ENCODE data around the gene SEMA3F. TPM values are rescaled to one million over a fixed set of nuclear protein-coding genes. Genes with fewer than 3 reads are reported as not detected.
A peak's percentile ranks its signal among the peaks of the same experiment; 100 is the strongest.

SEMA3F gene
- 10 to 100 TPM; 27.8 to 48.0 TPM for total RNA-seq
- long read RNA-seq, donor 1, partial matches to known transcripts = 2 of 7 reads
- long read RNA-seq, donor 1, other reads (novel, unspliced or antisense) = 5 of 7 reads
- long read RNA-seq, donor 2 = 0 reads

DNA sequence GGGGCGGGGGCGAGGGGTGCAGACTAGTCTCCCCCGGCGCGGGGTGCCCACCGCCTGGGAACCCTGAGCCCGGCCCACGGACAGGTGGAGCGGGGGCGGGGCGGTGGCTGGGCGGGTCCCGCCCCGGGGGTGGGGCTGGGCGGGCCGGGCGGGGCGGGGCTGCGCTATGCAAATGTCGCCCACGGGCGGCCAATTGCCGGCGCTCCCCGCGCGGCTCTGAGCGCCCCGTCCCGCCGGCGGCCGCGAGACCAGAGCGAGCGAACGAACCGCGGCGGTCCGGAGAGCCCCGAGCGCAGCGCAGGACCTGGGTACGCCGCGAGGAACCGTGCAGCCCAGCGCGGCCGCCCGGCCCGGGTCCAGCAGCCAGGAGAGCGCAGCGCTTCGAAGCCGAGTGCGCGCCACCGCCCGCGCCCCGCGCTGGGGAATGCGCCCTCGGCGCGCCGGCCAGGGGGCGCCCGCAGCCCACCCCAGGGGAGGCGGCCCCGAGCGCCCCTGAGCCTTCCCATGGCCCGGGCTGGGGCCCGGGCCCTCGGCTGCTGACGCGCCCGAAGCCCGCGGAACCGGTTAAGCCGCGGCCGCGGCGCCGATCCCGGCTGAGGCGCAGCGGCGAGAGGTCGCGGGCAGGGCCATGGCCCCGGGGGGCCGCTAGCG is at the start of gene SEMA3F:
Gene SEMA3F, plus strand, starts transcription at position 485 of the 651 bp plus-strand sequence. CDS start 4,299 bp downstream, outside the sequence.
- intact Hi-C loops (cut with DNase I) = no loop called here
- no peak for DNase-seq (ENCODE audit: low spot score)

DNA sequence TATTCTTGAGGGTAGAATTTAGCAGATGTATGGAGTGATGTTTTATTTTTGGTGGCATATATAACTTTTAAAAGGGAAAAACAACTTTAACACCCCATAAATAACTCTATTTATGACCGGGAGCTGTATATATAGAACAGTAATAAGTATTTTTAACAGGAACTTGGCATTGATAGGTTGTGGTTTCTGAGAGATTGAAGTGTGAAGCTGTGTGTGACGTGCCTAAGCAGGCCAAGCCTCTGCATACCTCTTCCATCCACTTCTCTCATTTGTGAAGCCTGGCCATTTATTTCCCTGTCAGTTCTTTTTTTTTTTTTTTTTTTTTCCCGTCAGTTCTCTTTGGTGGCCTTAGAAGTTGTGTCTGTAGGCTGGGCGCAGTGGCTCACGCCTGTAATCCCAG is 43.4 kb upstream of the SEMA3F start:
- intact Hi-C loops (cut with DNase I) = no loop called here
- no peak for DNase-seq (ENCODE audit: low spot score)

DNA sequence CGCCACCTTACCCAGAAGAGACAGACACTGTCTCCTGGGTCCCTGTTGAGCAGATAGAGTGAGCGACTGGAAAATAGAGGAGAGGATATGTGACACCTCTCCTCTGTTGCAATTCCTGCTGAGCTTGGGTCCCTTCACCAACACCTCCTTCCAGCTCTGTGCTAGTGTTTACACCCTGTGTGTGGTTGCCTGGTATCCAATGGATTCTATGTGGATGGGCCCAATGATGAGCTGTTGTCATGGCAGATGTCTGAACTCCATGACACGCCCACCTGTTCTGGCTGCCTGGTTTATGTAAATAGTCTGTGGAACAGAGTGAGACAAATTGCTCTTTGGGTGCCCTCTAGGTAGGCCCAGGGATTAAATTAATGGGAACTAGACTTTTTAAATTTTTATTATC is 42.7 kb upstream of the SEMA3F start:
- no peak for DNase-seq (ENCODE audit: low spot score)

DNA sequence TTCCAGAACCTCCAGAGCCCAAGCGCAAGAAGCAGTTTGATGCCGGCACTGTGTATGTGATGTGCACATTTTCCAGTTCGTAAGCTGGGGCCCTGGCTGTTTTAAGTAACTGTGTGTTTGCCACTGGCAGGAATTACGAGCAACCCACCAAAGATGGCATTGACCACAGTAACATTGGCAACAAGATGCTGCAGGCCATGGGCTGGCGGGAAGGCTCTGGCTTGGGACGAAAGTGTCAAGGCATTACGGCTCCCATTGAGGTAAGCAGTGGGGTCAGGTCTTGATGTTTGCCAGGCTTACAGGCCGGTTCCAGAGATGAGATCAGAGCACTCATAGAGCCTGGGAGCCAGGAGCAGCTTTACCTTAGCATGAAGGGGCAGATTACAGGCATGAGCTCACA is 38.0 kb upstream of the SEMA3F start:
- intact Hi-C loops (cut with DNase I) = no loop called here
- peak; percentile 49 for DNase-seq (ENCODE audit: low spot score)

More for the DNA sequence above, 42.7 kb upstream of the SEMA3F start:
- intact Hi-C loops (cut with DNase I) = no loop called here

DNA sequence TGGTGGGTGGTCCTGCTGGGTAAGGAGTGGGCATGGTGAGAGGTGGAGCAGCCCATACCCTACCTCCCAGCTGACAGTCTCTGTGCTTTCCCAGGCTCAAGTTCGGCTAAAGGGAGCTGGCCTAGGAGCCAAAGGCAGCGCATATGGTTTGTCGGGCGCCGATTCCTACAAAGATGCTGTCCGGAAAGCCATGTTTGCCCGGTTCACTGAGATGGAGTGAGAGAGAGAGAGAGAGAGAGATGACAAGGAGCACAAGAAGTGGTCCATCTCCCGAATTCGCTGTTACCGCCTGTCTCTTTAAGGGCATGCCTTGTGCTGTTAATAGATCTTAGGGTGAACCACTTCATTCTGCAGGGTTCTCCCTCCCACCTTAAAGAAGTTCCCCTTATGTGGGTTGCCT is 36.9 kb upstream of the SEMA3F start:
- intact Hi-C loops (cut with DNase I) = no loop called here
- DNase-seq (ENCODE audit: low spot score) = peak; percentile 45

DNA sequence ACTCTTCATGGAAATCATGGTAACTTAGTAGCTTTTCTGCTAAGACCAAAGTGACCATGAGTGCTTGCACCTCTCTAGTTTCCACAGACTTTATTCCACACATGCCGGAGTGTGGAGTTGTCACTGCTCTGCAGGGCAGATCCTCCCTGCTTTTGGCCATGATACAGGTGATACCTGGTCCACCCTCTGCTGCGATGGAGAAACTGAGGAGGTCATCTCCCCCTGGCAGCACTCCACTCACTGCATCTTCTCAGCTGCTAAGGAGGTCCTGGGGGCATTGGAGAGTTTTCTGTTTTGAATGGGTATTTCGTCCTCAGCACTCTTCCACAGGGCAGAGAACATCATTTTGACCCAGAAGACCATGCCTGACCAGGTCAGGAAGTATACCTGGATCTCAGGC is 35.3 kb upstream of the SEMA3F start:
- DNase-seq (ENCODE audit: low spot score) = peak; percentile 63
- intact Hi-C loops (cut with DNase I) = no loop called here

DNA sequence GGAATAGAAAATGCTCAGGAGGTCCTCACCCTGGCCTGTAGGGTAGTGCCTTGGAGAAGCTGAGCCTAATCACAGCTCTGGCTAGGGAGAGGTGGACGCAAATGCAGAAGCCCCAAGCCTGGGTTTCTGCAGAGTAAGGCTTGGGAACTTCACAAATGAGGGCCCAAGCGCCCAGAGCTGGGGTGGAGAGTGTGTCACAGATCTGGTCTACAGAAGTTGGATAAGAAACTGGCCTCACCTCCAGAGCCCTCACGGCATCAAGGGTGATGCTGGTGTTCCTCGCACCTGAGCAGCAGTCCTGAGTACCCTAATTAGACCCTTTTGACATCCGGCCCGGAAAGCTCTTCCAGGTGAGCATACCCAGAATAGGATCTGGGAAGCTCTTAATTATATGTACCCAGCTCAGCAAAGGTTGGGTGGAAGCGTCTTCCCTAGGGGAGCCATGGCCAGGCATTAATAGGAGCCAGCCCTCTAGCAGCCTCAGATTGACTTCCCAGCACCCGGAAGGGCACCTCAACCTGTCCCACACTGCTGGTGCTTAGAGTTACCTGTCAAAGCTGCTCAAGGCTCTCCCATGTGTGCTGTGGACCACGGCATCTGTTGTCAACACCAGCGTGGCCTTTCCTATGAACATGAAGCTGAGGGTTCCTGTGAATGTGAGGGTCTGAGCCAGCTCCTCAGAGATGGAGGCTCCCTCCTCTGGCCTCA is 34.6 kb upstream of the SEMA3F start:
- intact Hi-C loops (cut with DNase I) = loop anchor here in 1 of 2 donors (1.0 kb wide), 1 partner anchor 69 kb away; no protein-coding TSS in a partner anchor
- DNase-seq (ENCODE audit: low spot score) = peak; percentile 69

DNA sequence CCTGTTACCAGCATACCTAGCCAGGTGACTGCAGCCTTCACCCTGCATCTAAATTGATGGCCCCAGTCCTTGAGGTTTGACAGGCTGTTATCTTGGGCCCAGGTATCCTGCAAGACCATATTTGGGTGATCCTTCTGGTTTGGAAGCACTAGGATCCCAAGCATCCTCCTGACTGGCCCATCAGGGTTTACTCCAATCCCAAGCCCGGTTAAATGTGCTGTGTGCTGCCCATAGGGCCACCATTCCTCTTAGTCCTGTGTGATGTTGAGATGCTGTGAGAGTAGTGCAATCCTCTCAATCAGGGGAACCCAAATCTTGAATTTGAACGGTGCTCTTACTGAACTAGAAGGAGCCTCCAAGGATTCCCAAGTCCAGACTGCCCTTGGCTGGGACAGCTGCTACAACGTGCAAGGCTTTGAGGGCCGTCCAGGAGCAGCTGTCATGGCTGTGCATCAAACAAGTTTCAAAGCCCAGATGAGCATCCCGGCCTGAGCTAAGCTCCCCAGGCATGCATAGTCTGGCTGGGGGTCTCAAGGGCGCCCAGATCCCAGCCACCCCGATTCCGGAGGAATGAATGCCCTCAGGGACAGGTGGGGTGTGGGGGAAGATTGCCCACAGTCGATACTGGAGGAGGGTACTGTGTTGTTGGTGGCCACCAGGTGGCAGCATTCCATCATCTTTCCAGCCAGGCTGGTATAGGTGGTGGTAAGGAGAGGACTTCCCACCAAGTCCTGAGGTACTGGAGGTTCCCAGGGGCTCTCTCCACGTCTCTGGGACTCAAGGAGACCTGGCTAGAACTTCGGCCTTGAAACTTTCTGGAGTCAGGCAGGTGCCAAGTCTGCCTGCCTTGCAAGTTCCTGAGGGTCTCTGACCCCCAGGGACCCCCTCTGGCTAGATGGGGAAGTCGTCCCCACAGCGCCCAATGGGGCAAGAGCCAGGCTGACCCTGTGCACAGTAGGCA is 33.8 kb upstream of the SEMA3F start:
- peak; percentile 91 for DNase-seq (ENCODE audit: low spot score)
- intact Hi-C loops (cut with DNase I) = loop anchor here (1.0 to 2.0 kb wide), 2 partner anchors 67 to 68 kb away; no protein-coding TSS in a partner anchor

DNA sequence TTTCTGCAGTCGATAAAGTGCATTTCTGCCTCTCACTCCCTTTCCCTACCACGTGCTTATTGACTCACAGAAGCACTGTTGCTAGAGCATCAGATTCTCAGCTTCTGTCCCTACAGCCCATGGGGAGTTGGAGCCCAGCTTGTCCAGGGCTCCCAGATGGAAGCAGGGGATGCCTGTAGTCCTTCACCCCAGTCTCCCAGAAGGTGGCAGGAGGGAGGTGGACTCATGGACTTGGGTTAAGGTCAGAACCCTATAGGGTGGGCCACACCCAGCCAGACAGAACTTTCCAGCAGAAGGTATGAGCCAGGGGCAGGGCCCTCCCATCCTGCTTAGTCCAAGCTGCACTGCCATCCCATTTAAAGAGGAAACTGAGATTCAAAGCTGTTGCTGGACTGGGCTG is 33.1 kb upstream of the SEMA3F start:
- intact Hi-C loops (cut with DNase I) = loop anchor here in 1 of 2 donors (2.0 kb wide), 1 partner anchor 67 kb away; no protein-coding TSS in a partner anchor
- peak; percentile 71 for DNase-seq (ENCODE audit: low spot score)

DNA sequence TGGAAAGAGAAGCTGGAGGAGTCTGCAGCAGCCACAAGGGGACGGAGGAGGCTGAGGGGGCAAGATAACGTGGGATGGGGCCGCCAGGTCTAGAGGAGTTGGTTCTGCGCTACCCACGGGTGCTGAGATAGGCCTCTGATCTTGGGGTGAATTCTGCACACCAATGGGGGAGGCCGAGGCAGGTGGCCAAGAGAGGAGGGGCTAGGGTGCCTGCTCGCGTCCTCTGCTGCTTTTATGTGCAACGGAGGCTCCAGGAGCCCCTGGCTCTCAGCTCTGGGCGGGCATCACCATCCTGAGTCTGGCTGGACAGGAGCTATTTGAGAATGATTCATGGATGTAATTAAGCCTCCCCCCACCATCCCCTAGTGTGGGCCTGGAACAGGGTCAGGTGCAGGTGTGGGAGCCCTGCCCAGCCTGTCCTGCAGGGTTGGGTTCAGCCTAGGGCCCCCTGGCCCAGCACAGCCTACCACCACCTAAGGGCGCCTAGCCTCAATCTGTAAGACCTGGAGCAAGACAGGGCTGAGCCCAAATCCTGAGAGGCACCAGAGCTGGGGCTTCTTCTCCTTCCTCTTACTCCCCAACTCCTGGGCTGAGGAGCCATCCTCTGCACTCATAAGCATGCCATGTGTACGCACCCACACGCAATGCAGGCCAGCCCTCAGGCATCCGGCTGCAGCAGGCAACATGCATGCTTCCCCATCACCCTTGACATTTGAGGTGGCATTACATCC is 32.3 kb upstream of the SEMA3F start:
- intact Hi-C loops (cut with DNase I) = loop anchor here in 1 of 2 donors (2.0 kb wide), 1 partner anchor 66 kb away; no protein-coding TSS in a partner anchor
- peak; percentile 77 for DNase-seq (ENCODE audit: low spot score)

DNA sequence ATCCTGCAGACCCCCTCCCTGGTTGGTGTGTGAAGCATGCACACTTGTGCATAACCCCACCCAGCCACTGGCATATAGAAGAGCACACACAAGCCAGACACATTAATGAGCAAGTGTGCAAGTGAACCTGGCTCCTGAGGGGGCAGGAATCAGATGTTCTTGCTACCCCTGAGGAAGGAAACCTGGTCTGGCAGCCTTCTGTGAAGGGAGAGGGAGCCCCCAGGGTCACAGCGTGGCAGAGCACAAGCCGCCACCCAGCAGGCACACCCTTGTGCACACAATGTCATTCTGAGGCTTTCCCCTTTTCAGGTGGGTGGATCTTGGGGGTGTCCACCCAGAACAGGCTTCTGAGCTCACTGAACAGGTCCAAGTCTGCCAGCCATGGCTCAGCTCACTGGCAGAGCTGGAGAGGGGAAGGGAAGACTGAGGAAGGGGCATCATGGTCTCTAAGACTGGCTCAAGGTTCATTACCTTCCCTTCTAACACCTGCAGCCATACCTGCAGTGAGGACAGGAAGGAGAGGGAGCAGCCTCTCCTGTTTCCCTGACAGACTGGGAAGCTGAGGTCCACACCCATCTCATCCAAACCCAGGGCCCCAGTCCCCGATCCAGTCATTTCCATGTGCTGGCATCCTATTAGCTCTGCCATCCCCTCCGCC is 31.6 kb upstream of the SEMA3F start:
- intact Hi-C loops (cut with DNase I) = loop anchor here in 1 of 2 donors (2.0 kb wide), 1 partner anchor 65 kb away; no protein-coding TSS in a partner anchor
- peak; percentile 62 for DNase-seq (ENCODE audit: low spot score)

DNA sequence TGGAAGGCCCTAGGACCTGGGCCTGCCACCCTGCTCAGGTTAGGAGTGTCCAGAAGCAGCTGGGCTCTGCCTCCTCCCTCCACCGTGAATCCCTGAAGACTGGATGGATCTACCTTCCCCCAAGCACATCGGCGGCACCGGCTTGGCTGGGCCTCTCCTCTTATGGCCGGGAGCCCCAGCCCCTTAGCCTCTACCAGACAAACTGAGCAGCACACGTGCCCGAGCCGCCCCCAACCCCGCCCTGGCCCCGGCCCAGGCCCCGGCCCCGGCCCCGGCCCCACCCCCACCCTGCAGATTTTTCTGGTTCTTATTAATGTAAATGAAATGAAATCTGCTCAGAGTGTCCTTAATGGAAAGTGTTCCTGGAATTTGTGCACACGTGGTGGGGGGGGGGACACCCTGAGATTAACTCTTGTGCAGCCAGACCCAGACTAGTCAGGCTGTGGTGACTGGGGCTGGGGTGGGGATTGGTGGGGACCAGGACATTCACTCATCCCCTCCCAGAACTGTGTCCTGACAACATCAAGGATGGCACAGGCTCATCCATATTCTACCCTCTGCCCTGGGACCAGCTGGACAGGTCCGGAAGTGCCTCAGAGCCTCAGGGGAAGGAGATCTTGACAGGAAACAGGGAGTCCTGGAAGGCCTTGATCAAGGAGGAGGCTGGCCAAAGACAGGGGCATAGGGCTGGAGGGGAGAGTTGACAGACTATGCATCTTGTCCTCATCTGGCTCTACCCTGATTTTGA is 30.9 kb upstream of the SEMA3F start:
- intact Hi-C loops (cut with DNase I) = no loop called here
- DNase-seq (ENCODE audit: low spot score) = peak; percentile 67

DNA sequence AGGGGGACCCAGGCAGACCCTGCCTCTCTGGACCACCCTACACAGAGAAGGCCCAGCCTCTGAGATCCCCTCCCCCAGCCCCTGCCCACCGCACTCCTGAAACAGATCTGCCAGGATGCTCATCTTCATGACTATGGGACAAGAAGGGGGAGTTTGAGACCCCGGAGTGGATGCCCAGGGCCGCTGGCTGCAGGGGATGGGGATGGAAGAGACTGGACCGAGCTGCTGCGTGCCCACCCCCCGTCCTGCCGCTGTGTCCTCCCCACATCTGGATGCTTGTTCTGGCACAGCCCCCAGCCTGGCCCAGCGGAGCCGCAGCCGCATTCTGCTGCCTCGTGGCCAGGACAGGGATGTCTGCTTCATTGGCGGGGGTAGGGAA is 30.3 kb upstream of the SEMA3F start:
- intact Hi-C loops (cut with DNase I) = no loop called here
- peak; percentile 66 for DNase-seq (ENCODE audit: low spot score)

DNA sequence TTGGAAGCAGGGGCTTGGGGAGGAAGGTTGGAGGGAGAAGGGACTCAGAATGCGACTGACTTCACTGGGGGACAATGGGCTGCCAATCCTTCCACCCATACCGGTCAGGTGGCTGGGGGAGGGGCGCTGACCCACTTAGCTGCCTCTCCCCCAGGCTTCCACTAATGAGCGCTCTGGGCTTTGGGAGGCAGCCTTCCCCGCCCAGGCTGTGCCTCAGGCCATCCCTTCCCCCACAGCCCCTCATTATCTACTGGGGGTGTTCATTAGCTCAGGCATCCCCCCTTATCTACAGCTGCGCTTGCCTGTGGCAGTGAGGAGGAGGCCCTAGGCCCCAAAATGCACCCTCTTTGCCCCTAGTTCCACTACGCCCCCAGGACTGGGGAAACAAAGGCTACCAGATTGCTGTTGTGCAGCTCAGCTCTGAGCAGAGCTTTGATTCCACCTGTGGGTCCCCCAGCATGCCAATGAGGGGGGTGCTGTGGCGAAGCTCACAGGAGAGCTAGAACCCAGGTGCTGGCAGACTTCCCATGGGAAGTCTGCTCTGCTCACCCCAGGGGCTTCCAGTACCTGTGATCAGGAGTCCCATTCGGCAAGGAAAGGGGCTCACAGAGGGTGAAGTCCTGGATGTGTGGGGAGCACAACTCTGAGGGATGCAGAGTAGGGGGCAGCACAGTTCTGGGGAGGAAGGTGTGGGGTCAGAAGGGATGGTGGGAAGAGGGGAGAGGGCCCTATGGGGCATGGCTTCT is 29.4 kb upstream of the SEMA3F start:
- peak; percentile 45 for DNase-seq (ENCODE audit: low spot score)
- intact Hi-C loops (cut with DNase I) = no loop called here

DNA sequence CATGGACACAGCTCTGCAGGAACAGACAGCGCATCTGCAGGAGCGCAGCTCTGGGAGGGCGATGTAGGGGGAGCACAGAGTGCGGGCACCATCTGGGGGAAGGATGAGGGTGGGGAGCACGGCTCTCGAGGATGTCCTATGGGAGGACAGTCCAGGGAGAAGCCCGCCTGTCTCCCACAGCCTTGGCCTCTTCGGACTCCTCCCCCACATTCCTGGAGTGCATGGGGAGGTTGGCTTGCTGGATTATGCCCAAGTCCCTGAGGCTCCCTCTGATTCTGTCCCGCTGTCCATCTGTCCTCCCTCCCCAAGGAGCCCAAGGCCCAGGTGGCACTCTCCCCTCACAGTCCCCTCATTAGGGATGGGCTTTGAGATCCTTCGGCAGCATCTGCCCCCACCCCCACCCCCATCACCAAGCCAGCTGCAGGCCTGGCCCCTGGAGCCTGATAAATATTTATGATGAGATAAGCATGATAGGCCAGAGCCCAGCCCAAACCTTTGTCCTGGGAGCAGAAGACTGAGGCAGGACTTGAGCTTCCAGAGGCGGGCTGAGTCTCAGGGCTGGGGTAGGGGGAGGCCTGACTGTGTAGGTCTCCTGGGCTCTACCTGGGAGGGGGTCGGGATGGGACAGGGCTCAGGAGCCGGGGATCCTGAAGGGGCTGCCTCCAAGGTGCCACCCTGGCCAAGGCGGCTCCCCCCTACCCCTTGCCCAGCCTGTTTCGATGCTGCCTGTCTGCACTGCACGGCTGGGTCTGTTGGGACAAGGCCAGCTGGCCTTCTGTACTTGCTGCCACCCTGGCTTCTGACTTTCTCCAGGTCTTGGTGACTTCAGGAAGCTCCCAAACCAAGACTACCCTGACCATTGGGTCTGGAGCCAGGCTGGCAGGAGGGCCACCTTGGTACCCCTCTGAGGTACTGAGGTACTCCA is 28.6 kb upstream of the SEMA3F start:
- DNase-seq (ENCODE audit: low spot score) = peak; percentile 50
- intact Hi-C loops (cut with DNase I) = no loop called here

DNA sequence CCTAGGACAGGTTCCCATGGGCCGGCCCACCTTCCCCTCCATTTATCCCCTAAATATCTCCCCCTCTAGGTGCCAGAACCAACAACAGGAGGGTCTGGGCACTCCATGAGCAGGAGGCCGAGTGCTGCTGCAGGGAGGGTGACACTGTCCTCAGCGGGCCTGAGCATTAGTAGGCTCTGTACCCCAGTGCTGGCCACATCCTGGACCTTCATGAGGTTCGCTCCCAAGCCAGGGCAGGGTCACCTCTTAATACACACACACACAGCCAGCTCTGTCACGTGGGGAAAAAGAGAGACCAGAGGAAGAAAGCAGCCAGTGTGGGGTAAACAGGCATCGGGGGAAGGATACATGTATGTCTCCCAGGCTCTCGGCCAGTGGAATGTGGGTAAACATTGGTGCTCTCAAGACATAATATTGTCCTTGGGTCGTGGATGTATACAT is 27.9 kb upstream of the SEMA3F start:
- intact Hi-C loops (cut with DNase I) = no loop called here
- DNase-seq (ENCODE audit: low spot score) = no peak

Data from posterior vena cava (tissue), 2 donors.